ENCODE measurements around the gene SETDB1.
"Not testable (repeated sequence)": the region's sequence is repeated elsewhere in the genome, so short reads cannot be mapped to it uniquely, and the experiment has no call there.

The SETDB1 gene

DNA sequence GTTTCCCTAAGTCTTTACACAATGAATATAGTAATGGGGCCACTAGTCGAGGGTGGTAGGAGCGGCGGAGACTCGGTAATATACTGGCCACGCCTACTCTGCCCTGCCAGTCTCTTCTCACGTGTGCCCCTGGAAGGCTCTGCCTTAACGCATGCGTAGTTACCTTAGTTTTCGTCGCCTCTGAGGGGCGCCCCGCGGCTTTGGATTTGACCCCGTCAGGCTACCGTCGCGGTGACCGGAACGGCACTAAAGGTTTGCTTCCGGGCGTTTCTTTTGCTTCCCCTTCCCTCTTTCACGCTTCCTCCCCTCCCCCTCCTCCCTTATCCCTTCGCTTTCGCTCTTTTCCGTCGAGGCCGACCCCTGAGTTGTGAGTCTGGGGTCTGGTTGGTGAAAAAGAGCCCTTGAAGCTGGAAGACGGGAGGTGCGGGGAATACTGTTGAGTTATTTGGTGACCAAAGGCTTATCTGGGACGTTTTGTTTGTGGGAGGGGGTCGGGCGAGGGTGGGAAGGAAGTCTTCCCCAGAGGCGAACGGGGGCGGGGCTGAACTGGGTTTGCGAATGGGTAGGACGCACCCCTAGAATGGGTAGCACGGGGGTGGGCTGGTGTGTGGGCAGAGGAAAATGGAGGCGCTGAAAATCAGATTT lies at the start of gene SETDB1:
SETDB1 (plus strand) TSS at position 267 of the 645 bp plus-strand sequence. CDS start 1,352 bp downstream, outside the sequence.
- peak; percentile 85 to 92 for DNase-seq (ENCODE audit: low read depth in 2 of 2)

- DNase-seq (ENCODE audit: low read depth in 2 of 2), result not testable (repeated sequence)
These were observed 47.2 kb upstream of the SETDB1 start for GRCh38 chr1:150878931-150879330.

DNA sequence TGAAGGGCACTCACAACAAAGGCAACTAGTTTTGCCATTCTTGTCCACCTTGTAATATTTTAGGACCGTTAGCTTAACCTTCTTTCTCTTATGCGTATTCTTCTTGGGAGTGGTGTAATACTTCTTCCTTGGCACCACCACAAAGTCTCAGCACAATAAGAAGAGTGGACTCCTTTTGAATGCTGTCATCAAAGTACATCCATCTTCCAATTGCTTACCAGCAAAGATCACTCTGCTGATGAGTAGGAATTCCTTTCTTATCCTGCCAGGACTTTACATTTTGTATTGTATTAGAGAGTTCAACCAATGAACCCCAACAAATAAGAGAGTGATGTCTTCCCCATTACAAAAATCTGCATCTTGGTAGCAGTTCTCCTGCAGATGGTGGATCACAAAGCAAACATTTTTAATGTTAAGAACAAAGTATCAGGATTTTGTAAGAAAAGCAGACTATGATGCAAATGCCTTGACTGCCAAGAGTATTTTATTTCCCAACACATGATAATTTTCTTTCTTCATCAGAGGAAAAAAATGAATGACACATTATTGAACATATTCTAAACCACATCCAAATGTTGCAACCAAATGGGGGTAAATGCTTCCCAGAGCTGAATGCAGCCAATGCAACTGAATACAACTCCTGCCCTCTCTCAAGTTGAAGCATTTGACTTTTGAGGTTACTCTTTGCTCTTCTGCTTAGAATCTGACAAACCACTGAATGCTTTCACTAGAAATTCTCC lies 44.7 kb upstream of the SETDB1 start:
- DNase-seq (ENCODE audit: low read depth in 2 of 2), result no peak

GRCh38 chr1:150883121-150883520 lies 43.0 kb upstream of the SETDB1 start:
- not testable (repeated sequence) for DNase-seq (ENCODE audit: low read depth in 2 of 2)

- no peak for DNase-seq (ENCODE audit: low read depth in 2 of 2)
These were observed 39.1 kb upstream of the SETDB1 start, which contains the start of gene CTXND2 for GRCh38 chr1:150887018-150887417. Gene CTXND2, plus strand, starts transcription at chr1:150887136. Its CDS starts 25,179 bp downstream, at chr1:150912315.

DNA sequence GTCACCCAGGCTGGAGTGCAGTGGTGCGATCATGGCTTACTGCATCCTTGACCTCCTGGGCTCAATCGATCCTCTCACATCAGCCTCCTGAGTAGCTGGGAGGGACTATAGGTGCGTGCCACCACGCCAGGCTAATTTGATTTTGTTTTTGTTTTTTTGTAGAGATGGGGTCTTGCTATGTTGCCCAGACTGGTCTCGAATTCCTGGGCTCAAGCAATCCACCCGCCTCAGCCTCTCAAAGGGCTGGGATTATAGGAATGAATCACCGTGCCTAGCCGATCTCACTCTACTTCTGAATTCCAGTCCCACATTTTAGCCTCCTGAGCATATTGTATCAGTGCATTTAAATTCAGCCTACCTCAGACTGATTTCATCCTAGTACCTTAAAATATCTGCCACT lies 37.4 kb upstream of the SETDB1 start:
- no peak for DNase-seq (ENCODE audit: low read depth in 2 of 2)

DNA sequence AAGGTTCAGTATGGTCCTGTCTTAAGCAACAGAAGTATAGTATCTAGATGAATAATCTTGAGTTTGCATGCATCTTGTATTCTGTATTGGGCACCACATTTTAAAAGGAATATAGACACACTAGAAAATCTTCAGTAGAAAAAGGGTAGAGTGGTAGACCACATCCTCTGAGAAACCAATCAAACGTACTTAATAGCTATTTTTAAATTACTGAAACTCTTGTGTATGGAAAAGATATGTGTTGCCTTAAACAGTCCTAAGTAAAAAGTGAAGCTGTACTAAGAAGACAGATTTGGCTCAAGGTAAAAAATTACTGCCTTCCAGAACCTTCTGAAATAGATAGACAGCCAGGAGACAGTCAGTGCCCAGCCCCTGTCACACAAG lies 36.1 kb upstream of the SETDB1 start:
- no peak for DNase-seq (ENCODE audit: low read depth in 2 of 2)

DNA sequence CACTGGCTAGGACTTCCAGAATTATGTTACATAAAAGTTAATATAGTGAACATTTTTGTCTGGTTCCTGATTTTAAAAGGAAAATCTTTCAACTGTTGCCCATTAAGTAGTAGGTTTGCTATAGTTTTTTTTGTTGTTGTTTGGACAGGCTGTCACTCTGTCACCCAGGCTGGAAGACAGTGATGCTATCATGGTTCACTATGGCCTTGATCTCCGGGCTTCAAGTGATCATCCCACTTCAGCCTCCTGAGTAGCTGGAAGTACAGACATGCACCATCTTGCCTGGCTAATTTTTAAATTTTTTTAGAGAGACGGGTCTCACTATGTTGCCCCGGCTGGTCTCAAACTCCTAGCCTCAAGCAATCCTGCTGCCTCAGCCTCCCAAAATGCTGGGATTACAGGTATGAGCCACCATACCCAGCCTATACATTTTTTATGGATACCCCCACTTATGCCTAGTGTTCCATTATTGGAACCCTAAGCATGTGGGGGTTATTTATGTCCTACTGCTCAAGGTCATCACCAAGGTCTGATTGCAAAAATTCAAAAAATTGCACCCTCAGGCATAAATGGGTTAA lies 32.7 kb upstream of the SETDB1 start:
- no peak for DNase-seq (ENCODE audit: low read depth in 2 of 2)

DNA sequence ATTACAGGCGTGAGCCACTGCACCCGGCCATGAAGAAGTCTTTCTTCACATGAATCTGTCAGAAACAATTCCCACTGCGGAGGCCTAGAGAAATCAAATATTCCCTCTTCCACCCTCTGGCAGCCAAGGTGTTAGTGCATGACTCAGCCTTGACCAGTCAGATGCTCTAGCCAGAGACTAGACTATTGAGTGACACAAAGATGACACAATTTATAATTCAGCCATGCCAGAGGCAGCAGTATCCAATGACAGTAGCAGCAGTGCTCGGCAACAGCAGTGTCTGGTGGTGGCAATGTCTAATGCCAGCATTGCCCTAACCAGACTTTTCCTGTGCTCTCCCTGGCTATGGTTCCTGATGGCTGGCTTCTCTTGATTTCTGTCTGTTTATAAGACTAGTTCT lies 30.5 kb upstream of the SETDB1 start:
- DNase-seq (ENCODE audit: low read depth in 2 of 2), result no peak

DNA sequence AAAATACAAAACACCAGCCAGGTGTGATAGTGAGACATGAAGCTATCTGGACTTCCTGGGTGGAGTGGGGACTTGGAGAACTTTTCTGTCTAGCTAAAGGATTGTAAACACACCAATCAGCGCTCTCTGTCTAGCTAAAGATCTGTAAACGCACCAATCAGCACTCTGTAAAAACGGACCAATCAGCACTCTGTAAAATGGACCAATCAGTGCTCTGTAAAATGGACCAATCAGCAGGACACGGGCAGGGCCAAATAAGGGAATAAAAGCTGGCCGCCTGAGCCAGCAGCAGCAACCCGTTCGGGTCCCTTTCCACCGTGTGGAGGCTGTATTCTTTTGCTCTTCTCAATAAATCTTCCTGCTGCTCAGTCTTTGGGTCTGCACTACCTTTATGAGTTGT lies 26.4 kb upstream of the SETDB1 start:
- not testable (repeated sequence) for DNase-seq (ENCODE audit: low read depth in 2 of 2)

DNA sequence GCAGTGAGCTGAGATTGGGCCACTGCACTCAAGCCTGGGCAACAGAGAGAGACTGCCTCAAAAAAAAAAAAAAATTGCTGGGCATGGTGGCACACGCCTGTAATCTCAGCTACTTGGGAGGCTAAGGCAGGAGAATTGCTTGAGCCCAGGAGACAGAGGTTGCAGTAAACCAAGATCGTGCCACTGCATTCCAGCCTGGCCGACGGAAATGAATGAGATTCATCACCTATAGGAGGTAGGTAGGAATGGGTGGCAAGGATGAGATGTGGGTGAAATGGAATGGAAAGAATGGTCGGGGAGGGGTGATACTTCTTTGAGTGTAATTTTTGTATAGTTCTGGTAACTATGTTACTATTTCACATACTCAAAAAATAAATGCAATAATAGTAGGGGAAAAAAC lies 23.8 kb upstream of the SETDB1 start:
- DNase-seq (ENCODE audit: low read depth in 2 of 2), result no peak

DNA sequence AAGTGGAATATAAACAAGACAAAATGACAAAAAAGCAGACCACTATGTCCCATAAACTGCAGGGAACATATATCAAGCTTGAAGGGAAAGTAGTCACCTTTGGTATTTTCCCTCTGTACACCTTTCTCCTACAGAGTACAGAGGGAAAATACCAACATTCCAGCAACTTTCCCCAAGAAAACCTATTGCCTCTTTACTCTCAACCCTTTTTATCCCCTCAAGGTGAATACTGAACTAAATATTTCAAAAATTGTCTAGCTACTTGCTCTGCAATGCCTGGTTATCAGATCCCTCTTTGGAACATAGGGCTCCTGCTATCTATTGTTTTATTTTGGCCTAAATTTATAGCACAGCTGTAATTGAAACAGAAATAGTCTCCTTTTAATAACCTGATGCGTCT lies 23.4 kb upstream of the SETDB1 start:
- no peak for DNase-seq (ENCODE audit: low read depth in 2 of 2)

DNA sequence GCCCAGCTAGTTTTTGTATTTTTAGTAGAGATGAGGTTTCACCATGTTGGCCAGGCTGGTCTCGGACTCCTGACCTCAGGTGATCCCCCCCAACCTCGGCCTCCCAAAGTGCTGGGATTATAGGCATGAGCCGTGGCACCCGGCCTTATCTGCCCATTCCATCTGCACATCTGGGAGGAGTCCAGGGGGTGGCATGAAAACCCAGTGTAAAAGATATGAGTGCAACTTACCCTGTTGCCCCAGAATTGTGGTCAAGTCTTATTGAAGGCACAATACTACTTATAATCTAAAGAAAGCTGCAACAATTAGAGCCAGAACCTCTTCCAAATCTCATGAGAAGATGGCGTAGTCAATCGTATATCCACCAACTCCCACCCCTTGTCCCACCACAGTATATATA lies 20.9 kb upstream of the SETDB1 start:
- DNase-seq (ENCODE audit: low read depth in 2 of 2), result no peak

GRCh38 chr1:150906329-150906728 lies 19.8 kb upstream of the SETDB1 start:
- no peak for DNase-seq (ENCODE audit: low read depth in 2 of 2)

DNA sequence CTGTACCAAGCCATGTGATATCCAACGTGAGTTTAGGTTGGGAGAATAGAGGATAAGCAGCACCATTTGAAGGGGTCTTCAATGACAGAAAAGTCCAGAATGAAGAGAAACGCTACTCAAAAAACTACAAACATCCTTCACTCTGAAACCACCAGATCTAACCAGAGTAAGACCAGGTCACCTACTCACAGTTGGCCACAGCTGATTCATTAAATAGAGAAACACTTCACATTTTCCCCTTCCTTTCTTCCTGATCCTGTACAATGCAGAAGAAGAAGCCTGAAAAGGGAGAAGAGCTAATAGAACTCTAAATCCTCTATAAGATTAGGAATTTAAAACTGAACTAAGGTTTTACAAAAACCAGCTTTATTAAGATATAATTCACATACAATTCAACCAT lies 19.4 kb upstream of the SETDB1 start:
- DNase-seq (ENCODE audit: low read depth in 2 of 2), result no peak

DNA sequence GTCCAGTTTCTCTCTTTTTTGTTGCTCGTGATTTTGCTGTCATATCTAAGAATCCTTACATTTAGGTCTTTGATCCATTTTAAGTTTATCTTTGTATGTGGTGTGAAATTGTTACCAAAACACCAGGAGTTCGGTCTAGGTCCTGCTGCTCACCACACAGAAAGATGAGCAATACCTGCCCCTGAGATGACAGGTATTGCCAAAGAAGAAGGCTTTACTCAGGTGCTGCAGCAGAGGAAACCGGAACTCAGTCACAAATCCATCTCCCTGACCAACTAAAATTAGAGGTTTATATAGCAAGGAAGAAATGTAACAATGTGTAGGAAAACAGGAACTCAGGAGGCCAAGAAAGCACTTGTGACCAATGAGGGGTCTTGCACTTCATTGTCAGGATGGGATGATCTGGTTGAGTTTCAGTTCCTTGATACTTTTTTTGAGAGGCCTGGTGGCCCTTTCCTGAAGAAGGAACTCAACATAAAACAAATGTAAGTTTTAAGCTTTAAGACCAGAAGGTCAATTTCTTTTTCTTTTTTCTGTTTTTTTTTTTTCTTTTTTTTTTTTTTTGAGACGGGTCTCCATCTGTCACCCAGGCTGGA lies 16.5 kb upstream of the SETDB1 start:
- no peak for DNase-seq (ENCODE audit: low read depth in 2 of 2)

DNA sequence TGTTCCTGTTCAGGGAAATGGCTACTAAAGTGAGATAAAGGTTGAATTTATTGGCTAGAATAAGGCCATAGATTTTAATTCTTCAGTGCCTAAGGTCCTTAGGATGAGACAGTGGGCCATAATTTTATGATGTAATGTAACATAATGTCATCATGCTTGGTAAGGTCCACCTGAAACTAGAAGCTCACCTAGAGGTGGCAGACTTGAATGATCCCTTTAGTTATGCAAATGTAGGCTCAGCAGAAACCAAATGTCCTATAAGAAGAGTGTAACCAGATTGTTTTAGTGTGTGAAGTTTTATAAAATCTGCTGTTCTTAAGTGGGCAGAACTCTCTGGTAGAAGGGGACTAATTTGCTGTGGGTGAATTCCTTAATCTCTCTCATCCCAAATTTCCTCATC lies 13.5 kb upstream of the SETDB1 start:
- DNase-seq (ENCODE audit: low read depth in 2 of 2), result no peak

GRCh38 chr1:150917387-150917786 lies 8.8 kb upstream of the SETDB1 start:
- no peak for DNase-seq (ENCODE audit: low read depth in 2 of 2)

DNA sequence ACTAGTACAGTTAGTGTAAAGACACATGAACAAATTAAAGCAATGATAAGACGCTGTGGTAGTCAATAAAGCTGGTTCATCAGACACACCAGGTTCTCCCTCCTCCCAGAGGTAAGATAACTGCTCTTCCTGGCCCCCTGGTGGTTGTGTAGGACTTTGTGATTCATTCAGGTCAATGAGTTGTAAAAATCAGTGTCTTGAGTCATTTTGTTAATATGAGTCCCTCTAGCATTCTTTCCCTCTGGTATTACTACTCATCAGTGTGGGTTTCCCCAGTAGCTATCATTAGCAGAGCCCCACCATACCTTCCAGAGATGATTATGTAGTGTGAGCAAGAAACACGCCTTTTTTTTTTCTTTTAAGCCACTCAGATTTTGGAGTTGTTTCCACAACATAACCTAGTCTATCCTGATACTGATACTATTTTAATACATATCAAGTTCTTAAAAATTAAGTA lies 3.6 kb upstream of the SETDB1 start:
- peak; percentile 69 to 81 for DNase-seq (ENCODE audit: low read depth in 2 of 2)

GRCh38 chr1:150925080-150925479 lies 1.1 kb upstream of the SETDB1 start:
- DNase-seq (ENCODE audit: low read depth in 2 of 2), result no peak

- DNase-seq (ENCODE audit: low read depth in 2 of 2), result no peak
These were observed 1.5 kb downstream of the SETDB1 start for GRCh38 chr1:150927624-150928023.

DNA sequence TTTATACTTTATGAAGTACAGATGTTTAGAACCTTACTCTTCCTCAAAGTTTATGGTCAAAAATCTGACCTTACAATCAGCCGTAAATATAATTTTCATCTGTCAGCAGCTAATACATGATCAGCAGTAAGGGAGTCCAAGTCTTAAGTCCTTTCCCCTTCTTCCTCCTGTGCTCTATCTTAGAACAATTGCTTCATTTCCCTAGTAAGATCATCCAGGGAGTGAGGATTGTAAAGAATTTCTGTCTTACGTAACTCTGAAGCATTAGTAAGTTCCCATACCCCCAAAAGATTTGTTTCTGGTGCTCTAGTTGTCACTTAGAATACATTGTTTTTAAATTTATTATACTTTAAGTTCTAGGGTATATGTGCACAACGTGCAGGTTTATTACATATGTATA lies 2.1 kb downstream of the SETDB1 start:
- no peak for DNase-seq (ENCODE audit: low read depth in 2 of 2)

DNA sequence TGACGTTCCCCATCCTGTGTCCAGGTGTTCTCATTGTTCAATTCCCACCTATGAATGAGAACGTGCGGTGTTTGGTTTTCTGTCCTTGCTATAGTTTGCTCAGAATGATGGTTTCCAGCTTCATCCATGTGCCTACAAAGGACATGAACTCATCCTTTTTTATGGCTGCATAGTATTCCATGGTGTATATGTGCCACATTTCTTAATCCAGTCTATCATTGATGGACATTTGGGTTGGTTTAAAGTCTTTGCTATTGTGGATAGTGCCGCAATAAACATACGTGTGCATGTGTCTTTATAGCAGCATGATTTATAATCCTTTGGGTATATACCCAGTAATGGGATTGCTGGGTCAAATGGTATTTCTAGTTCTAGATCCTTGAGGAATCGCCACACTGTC lies 2.6 kb downstream of the SETDB1 start:
- DNase-seq (ENCODE audit: low read depth in 2 of 2), result not testable (repeated sequence)
